ENCODE results near the gene PIK3CB. TPM values are rescaled to one million over a fixed set of nuclear protein-coding genes. Genes with fewer than 3 reads are reported as not detected.

The PIK3CB gene
- total and polyA plus RNA-seq, 10 of the 15 experiments (the other 5 are each of a cell fraction or from before 2014, with no cell fraction given), result 5.0 to 18.4 (median 10.4) TPM

DNA sequence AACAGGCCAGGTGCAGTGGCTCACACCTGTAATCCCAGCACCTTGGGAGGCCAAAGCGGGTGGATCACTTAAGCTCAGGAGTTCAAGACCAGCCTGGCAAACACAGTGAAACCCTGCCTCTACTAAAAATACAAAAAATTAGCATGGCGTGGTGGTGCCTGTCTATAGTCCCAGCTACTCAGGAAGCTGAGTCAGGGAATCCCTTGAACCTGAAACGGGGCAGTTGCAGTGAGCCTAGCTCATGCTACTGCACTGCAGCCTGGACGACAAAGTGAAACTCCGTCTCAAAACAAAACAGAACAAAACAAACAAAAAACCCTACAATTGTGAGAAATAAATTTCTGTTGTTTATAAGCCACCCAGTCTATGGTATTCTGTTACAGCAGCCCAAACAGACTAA, 94.7 kb downstream of the PIK3CB start:
- ATAC-seq (no peak), DNase-seq (ENCODE audit: low read depth, low spot score) (no peak), FAIRE-seq (no peak)
- SMC1A ChIA-PET (ENCODE audit: uncharacterized antibody, unreplicated experiment), result interaction anchor here (0.6 kb wide), 1 partner anchor 151 kb away, joined by 3 read pairs; no protein-coding TSS in a partner anchor
- RAD21 ChIA-PET (ENCODE audit: unreplicated experiment), result no interaction called here
- CTCF ChIA-PET, result interaction anchor here (1.0 kb wide), 1 partner anchor 13 kb away, joined by 3 read pairs; no protein-coding TSS in a partner anchor
- in situ Hi-C loops (cut with MboI), result no loop called here
- H3K4me3 ChIP-seq, result no peak overlapping the region
- no peaks in the 10 kb centered on the region for H4K20me1 ChIP-seq (ENCODE audit: control insufficient read depth, insufficient read depth)
- no peaks in the 10 kb centered on the region for H3K79me2 ChIP-seq (ENCODE audit: control insufficient read depth, insufficient read depth, low read length)
- no peaks in the 10 kb centered on the region for H3K9me3 ChIP-seq (replicated peaks; ENCODE audit: control insufficient read depth, insufficient read depth, low read length)
- no peak for TF ChIP-seq BMI1 (IDR thresholded peaks at IDR 0.05; ENCODE audit: borderline replicate concordance)
- TF ChIP-seq, protein P1, sequence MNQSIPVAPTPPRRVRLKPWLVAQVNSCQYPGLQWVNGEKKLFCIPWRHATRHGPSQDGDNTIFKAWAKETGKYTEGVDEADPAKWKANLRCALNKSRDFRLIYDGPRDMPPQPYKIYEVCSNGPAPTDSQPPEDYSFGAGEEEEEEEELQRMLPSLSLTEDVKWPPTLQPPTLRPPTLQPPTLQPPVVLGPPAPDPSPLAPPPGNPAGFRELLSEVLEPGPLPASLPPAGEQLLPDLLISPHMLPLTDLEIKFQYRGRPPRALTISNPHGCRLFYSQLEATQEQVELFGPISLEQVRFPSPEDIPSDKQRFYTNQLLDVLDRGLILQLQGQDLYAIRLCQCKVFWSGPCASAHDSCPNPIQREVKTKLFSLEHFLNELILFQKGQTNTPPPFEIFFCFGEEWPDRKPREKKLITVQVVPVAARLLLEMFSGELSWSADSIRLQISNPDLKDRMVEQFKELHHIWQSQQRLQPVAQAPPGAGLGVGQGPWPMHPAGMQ (IDR thresholded peaks at IDR 0.05; ENCODE audit: borderline replicate concordance), result no peak
- TF ChIP-seq FOXK2 (IDR thresholded peaks at IDR 0.05), result no peak
- no peak overlapping the region for H2AFZ ChIP-seq (ENCODE audit: control insufficient read depth, low read depth, low read length)
- BruUV-seq (replicated peaks), result no TSS peak
- intact Hi-C loops (cut with micrococcal nuclease; ENCODE audit: unreplicated experiment), result no loop called here
- no peak overlapping the region for H3K4me2 ChIP-seq (ENCODE audit: control insufficient read depth, insufficient read depth)
- POLR2A ChIA-PET, result no interaction called here
- no peaks in the 10 kb centered on the region for H3K4me1 ChIP-seq (ENCODE audit: control insufficient read depth, insufficient read depth, low read length)
- no peaks in the 10 kb centered on the region; a peak in 1 of 4 replicates for H3K36me3 ChIP-seq (ENCODE audit: control insufficient read depth in 2 of 2, insufficient read depth in 2 of 2, low read length in 1 of 2)
- no peaks in the 10 kb centered on the region for H3K27me3 ChIP-seq (replicated peaks in 1 of 2; ENCODE audit: control insufficient read depth in 2 of 2, insufficient read depth in 2 of 2, low read length in 1 of 2)
- H3K9ac ChIP-seq (ENCODE audit: control insufficient read depth, insufficient read depth, low read length), result no peak overlapping the region
- 65% methylated on average over 5 of the region's 5 CpGs for WGBS (ENCODE audit: insufficient coverage, insufficient replicate concordance, low lambda C conversion rate, missing lambda C conversion rate)
- no peak overlapping the region for H3K27ac ChIP-seq (ENCODE audit: control insufficient read depth, insufficient read depth)

GRCh38 chr3:138732456-138732855, 102.3 kb downstream of the PIK3CB start:
- H4K20me1 ChIP-seq (ENCODE audit: control insufficient read depth, insufficient read depth), result no peaks in the 10 kb centered on the region
- H3K9ac ChIP-seq (ENCODE audit: control insufficient read depth, insufficient read depth, low read length), result no peak overlapping the region
- intact Hi-C loops (cut with micrococcal nuclease; ENCODE audit: unreplicated experiment), result no loop called here
- no peak overlapping the region for H3K27ac ChIP-seq (ENCODE audit: control insufficient read depth, insufficient read depth)
- H3K4me1 ChIP-seq (ENCODE audit: control insufficient read depth, insufficient read depth, low read length), result no peaks in the 10 kb centered on the region
- no peak overlapping the region for H3K4me3 ChIP-seq
- no peaks in the 10 kb centered on the region for H3K79me2 ChIP-seq (ENCODE audit: control insufficient read depth, insufficient read depth, low read length)
- H3K27me3 ChIP-seq (replicated peaks in 1 of 2; ENCODE audit: control insufficient read depth in 2 of 2, insufficient read depth in 2 of 2, low read length in 1 of 2), result no peaks in the 10 kb centered on the region
- ChIA-PET POLR2A (interaction anchor here (1.3 kb wide), 1 partner anchor 18 kb away, joined by 3 read pairs; no protein-coding TSS in a partner anchor), SMC1A (ENCODE audit: uncharacterized antibody, unreplicated experiment) (no interaction called here), CTCF (no interaction called here), RAD21 (ENCODE audit: unreplicated experiment) (no interaction called here)
- DNase-seq (ENCODE audit: low read depth, low spot score) (no peak), ATAC-seq (no peak), FAIRE-seq (no peak)
- no peak overlapping the region for H2AFZ ChIP-seq (ENCODE audit: control insufficient read depth, low read depth, low read length)
- no peak overlapping the region for H3K4me2 ChIP-seq (ENCODE audit: control insufficient read depth, insufficient read depth)
- in situ Hi-C loops (cut with MboI), result no loop called here
- BruUV-seq (replicated peaks), result no TSS peak
- 100% methylated on average over 1 of the region's 1 CpG for WGBS (ENCODE audit: insufficient coverage, insufficient replicate concordance, low lambda C conversion rate, missing lambda C conversion rate)
- TF ChIP-seq SUPT20H (IDR thresholded peaks at IDR 0.05; ENCODE audit: borderline replicate concordance, control insufficient read depth, low read depth, low read length) (no peak), ZNF24 (IDR thresholded peaks at IDR 0.05) (no peak)
- no peaks in the 10 kb centered on the region for H3K9me3 ChIP-seq (replicated peaks; ENCODE audit: control insufficient read depth, insufficient read depth, low read length)
- peaks cover 0 to 6% of the 10 kb centered on the region in 2 experiments; a peak in 1 of 4 replicates for H3K36me3 ChIP-seq (ENCODE audit: control insufficient read depth in 2 of 2, insufficient read depth in 2 of 2, low read length in 1 of 2)
